K562 (cell line): Measurements from ENCODE around the gene PDIA4. TPM values are rescaled to one million over a fixed set of nuclear protein-coding genes. Genes with fewer than 3 reads are reported as not detected.

Experiments used
- ATAC-seq: fragments of 200-7000 bp; cut with Tn5 transposase; 3 replicates; pipeline ENCODE4 v1.9.1; 2020; ENCODE audit warnings: moderate library complexity
- BruUV-seq: library from RNA; stranded (reverse); fragments of 400-500 nt; replicated peaks from 2 replicates; lab custom pipeline; 2021; lab: Mats Ljungman, UMichigan
- CTCF ChIA-PET: fragments of 300-600 bp; formaldehyde crosslinking; extraction: SDS; loops from one replicate; lab custom pipeline; 2021; ENCODE audit warnings: low intra/inter-chr PET ratio; lab: Yijun Ruan, JAX
- POLR2A ChIA-PET: fragments of 300-600, 350-650 bp; sonication (Branson Sonifier 250); formaldehyde crosslinking; extraction: SDS; loops from one replicate; lab custom pipeline; 2021; ENCODE audit warnings: antibody characterized with exemption, inconsistent platforms; lab: Yijun Ruan, JAX
- DNase-seq, 4 experiments: peaks; one replicate each; pipeline versions ENCODE4 v3.0.0 to v3.0.0-alpha.2; 2011 to 2018; ENCODE audit warnings: low spot score in 3 of 4, mixed read lengths in 3 of 4; ENCODE audit errors: extremely low read depth in 1 of 4
- FAIRE-seq: peaks from 2 replicates; lab custom pipeline; 2011; peaks lifted over from hg19 to GRCh38; lab: Jason Lieb, UNC
- H2AFZ ChIP-seq: 2 replicates; pipeline ENCODE4 v1.6.0; 2011; ENCODE audit warnings: low read depth, low read length, control low read depth, inconsistent platforms
- H3K27ac ChIP-seq: fragments of 200-600 bp; 3 replicates; pipeline ENCODE4 v1.8.0; 2011; ENCODE audit warnings: low read depth, mild to moderate bottlenecking, control low read depth, inconsistent platforms, low read length, moderate library complexity, mixed read lengths; ENCODE audit errors: extremely low read depth
- H3K27me3 ChIP-seq, 2 experiments: fragments of 300-600 bp in 1 of 2; 2 replicates in 1 of 2; 3 replicates in 1 of 2; pipeline versions ENCODE4 v1.6.0 to v1.8.0; 2011; ENCODE audit warnings: inconsistent platforms in 2 of 2, low read length in 2 of 2, mild to moderate bottlenecking in 1 of 2, mixed read lengths in 1 of 2, moderate library complexity in 1 of 2; ENCODE audit not compliant: control insufficient read depth in 2 of 2, insufficient read depth in 2 of 2
- H3K36me3 ChIP-seq: fragments of 300-600 bp; 3 replicates; pipeline ENCODE4 v1.8.0; 2011; ENCODE audit warnings: mild to moderate bottlenecking, low read length, inconsistent platforms; ENCODE audit not compliant: control insufficient read depth, insufficient read depth
- H3K4me1 ChIP-seq, 2 experiments: fragments of 200-600 bp in 1 of 2; replicated peaks in 1 of 2; 2 replicates in 1 of 2; 3 replicates in 1 of 2; pipeline versions ENCODE4 v1.5.1 to v1.8.0; 2011; ENCODE audit warnings: inconsistent platforms in 2 of 2, low read length in 2 of 2, mild to moderate bottlenecking in 1 of 2, mixed read lengths in 1 of 2, moderate library complexity in 1 of 2; ENCODE audit not compliant: control insufficient read depth in 2 of 2, insufficient read depth in 2 of 2
- H3K4me2 ChIP-seq: 2 replicates; pipeline ENCODE4 v1.6.1; 2011; ENCODE audit warnings: low read length, control low read depth, inconsistent platforms, mixed read lengths; ENCODE audit not compliant: insufficient read depth
- H3K4me3 ChIP-seq: fragments of 200-600 bp; sonication (generic), shearing (Covaris generic); 2 replicates; pipeline ENCODE4 v1.5.1; 2016; ENCODE audit warnings: control low read depth, inconsistent platforms
- H3K79me2 ChIP-seq: fragments of 200-600 bp; 3 replicates; pipeline ENCODE4 v1.8.0; 2011; ENCODE audit warnings: low read length, inconsistent platforms; ENCODE audit not compliant: control insufficient read depth, insufficient read depth
- H3K9ac ChIP-seq, 2 experiments: 2 replicates each; pipeline versions ENCODE4 v1.6.0 to v1.6.1; 2011; ENCODE audit warnings: low read depth in 2 of 2, low read length in 2 of 2, control low read depth in 1 of 2, inconsistent platforms in 1 of 2, mild to moderate bottlenecking in 1 of 2, mixed read lengths in 1 of 2; ENCODE audit not compliant: insufficient read depth in 1 of 2
- H3K9me1 ChIP-seq: one replicate; pipeline ENCODE4 v1.6.0; 2011; ENCODE audit warnings: inconsistent platforms, mild to moderate bottlenecking, low read length, moderate library complexity; ENCODE audit not compliant: control insufficient read depth, insufficient read depth
- H3K9me3 ChIP-seq: replicated peaks from 2 replicates; pipeline ENCODE4 v1.5.1; 2011; ENCODE audit warnings: low read depth, low read length, inconsistent platforms; ENCODE audit not compliant: control insufficient read depth, insufficient read depth
- H4K20me1 ChIP-seq: replicated peaks from 2 replicates; pipeline ENCODE4 v1.6.1; 2011; ENCODE audit warnings: low read length, inconsistent platforms, mixed read lengths; ENCODE audit not compliant: control insufficient read depth, insufficient read depth
- WGBS: fragments of 100-300 bp; shearing (Covaris generic); methylation state at CpG from one replicate; pipeline ENCODE4 v1.1.6; 2016; ENCODE audit warnings: low coverage, mixed read lengths; ENCODE audit not compliant: insufficient coverage; ENCODE audit errors: missing lambda C conversion rate; 5-methylcytosine and 5-hydroxymethylcytosine counted together
- in situ Hi-C: fragments of 300-500 bp; cut with MboI; formaldehyde crosslinking; loops from 4 replicates; pipeline ENCODE4 v1.15.0; 2018; ENCODE audit warnings: inconsistent platforms, mixed read lengths
- intact Hi-C: fragments of 100-400 bp; cut with micrococcal nuclease; formaldehyde crosslinking; loops from 2 replicates; pipeline ENCODE4 v1.14.2; 2022
- polyA plus RNA-seq, 8 experiments: library from polyadenylated mRNA; depleted of rRNA in 4 of 8; stranded (reverse) in 5 of 8; unstranded in 3 of 8; fragments of >200 nt; fragmentation: Nextera tagmentation in 2 of 8; fragmentation: Illumina TruSeq in 1 of 8; extraction: Ambion mirVana in 2 of 8; extraction: Trizol in 1 of 8; gene quantifications; 2 replicates each; pipeline versions ENCODE4 v1.2.1 to v1.2.3, GENCODE V29; 2011 to 2014; ENCODE audit warnings: inconsistent platforms in 1 of 8, missing spikeins in 1 of 8
- total RNA-seq, 7 experiments: library from RNA; depleted of rRNA in 6 of 7; stranded (reverse); fragments of >200 nt in 6 of 7; fragmentation: Illumina TruSeq in 2 of 7; extraction: Trizol in 2 of 7; gene quantifications; 2 replicates each; pipeline versions ENCODE4 v1.2.1 to v1.2.3, GENCODE V29; 2011 to 2021; ENCODE audit warnings: low replicate concordance in 1 of 7
- TF ChIP-seq, protein P1 (sequence below): sonication (generic); formaldehyde crosslinking; IDR thresholded peaks from 2 replicates; pipeline ENCODE4 v1.9.0; 2022; ENCODE audit warnings: mild to moderate bottlenecking, missing genetic modification reagents
- TF ChIP-seq, protein P2 (sequence below): fragments of 450-650 bp; IDR thresholded peaks from 2 replicates; pipeline ENCODE4 v1.6.1; 2018; ENCODE audit not compliant: partially characterized antibody

PDIA4 gene
- total and polyA plus RNA-seq, 9 of the 15 experiments (the other 6 are each of a cell fraction or from before 2014, with no cell fraction given): 9.1 to 175 (median 146) TPM

DNA sequence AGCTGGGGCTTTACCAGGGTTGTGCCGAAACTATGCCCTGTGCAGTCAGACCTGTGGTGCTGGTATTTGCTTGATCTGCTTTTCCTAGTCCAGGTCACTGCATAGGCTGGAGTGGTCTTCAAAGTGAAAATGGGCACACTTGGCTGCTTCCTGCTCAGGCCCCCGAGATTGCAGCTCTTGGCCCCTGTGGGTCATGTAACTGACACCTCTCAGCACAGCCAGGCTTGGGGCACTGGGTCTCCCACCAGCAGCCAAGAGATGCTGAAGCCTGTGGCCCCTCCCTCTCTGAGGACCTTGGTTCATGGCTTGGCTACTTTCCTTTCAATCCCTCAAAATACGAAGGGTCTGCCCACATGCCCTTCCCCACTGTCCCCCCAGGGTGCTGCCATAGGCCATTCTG is 33.7 kb downstream of the PDIA4 start:
- Histone ChIP-seq H3K27ac (no peak overlapping the region), H3K36me3 (no peaks in the 10 kb centered on the region), H3K9ac (peak overlapping the region in 1 of 2 experiments; percentile 41; a peak in 1 of 4 replicates), H4K20me1 (0 out of 2 replicates have a peak, but pooled peaks cover 4% of the 10 kb centered on the region), H3K4me2 (no peak overlapping the region)
- intact Hi-C loops: no loop called here
- no peak for ATAC-seq
- 29% methylated on average over 3 of the region's 3 CpGs for WGBS
- no TSS peak for BruUV-seq
- TF ChIP-seq, protein P1, sequence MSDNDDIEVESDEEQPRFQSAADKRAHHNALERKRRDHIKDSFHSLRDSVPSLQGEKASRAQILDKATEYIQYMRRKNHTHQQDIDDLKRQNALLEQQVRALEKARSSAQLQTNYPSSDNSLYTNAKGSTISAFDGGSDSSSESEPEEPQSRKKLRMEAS (CRISPR knock-in tag): 0 out of 2 replicates have a peak, but pooled peaks have one; percentile 17
- TF ChIP-seq, protein P2, sequence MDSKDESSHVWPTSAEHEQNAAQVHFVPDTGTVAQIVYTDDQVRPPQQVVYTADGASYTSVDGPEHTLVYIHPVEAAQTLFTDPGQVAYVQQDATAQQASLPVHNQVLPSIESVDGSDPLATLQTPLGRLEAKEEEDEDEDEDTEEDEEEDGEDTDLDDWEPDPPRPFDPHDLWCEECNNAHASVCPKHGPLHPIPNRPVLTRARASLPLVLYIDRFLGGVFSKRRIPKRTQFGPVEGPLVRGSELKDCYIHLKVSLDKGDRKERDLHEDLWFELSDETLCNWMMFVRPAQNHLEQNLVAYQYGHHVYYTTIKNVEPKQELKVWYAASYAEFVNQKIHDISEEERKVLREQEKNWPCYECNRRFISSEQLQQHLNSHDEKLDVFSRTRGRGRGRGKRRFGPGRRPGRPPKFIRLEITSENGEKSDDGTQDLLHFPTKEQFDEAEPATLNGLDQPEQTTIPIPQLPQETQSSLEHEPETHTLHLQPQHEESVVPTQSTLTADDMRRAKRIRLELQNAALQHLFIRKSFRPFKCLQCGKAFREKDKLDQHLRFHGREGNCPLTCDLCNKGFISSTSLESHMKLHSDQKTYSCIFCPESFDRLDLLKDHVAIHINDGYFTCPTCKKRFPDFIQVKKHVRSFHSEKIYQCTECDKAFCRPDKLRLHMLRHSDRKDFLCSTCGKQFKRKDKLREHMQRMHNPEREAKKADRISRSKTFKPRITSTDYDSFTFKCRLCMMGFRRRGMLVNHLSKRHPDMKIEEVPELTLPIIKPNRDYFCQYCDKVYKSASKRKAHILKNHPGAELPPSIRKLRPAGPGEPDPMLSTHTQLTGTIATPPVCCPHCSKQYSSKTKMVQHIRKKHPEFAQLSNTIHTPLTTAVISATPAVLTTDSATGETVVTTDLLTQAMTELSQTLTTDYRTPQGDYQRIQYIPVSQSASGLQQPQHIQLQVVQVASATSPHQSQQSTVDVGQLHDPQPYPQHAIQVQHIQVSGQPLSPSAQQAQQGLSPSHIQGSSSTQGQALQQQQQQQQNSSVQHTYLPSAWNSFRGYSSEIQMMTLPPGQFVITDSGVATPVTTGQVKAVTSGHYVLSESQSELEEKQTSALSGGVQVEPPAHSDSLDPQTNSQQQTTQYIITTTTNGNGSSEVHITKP: no peak
- TF ChIP-seq, all 486 proteins: peak for 1
- in situ Hi-C loops: no loop called here
- DNase-seq: no peak
- H3K27me3 ChIP-seq: peaks cover 2 to 4% of the 10 kb centered on the region in 2 experiments; a peak in 1 of 5 replicates
- no peaks in the 10 kb centered on the region for H3K9me3 ChIP-seq
- POLR2A ChIA-PET: interaction anchor here (2.2 kb wide), 1 partner anchor 8 kb away, joined by 10 read pairs; no protein-coding TSS in a partner anchor
- FAIRE-seq: no peak
- H3K9me1 ChIP-seq: no peaks in the 10 kb centered on the region
- CTCF ChIA-PET: no interaction called here
- H3K4me1 ChIP-seq: peaks cover 0 to 6% of the 10 kb centered on the region in 2 experiments; a peak in 1 of 5 replicates
- no peak overlapping the region for H3K4me3 ChIP-seq
- H3K79me2 ChIP-seq: no peaks in the 10 kb centered on the region
- H2AFZ ChIP-seq: no peak overlapping the region
